NAMALWA (cell line): Measurements from ENCODE around the gene CUL7.
A peak's percentile ranks its signal among the peaks of the same experiment; 100 is the strongest.
"Not testable (repeated sequence)": the region's sequence is repeated elsewhere in the genome, so short reads cannot be mapped to it uniquely, and the experiment has no call there.

ENCODE experiments used
- DNase-seq: peaks from one replicate; pipeline ENCODE4 v3.0.0-alpha.2; 2015; ENCODE audit warnings: low spot score

Gene CUL7

DNA sequence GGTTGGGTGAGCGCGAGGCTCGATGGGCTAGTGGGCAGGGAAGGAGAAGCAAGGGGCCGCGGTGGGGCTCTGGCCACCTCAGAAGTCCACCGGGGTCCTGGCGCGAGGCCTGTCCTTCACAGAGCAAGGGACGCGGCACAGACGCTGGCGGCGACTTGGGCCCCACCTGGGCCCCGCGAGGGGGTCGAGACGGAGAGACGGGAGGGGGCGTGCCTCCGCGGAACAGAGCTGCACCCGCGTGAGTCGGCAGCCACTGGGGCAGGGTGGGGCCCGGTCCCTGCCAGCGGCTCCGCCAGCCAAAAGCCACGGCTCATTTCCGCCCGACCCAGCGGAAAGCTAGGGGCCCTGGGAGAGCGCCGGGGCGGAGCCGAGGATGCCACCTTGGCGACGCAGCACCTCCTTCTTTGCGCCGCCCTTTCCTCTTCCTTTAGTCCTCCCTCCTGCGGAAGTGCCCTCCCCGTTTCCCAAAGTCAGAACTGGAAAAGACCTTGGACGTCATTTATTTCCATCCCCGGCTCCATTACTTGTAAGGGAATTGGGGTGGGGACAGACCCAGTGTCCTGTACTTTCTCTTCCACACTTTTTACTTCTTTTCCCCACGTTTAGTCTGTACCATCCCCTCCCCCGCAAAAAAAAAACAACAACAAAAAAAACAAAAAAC lies at the start of gene CUL7:
TSS of gene CUL7 (minus strand) at position 307 of the 661 bp plus-strand sequence. CDS start 1,063 bp downstream, outside the sequence.
- peak; percentile 88 for DNase-seq

DNA sequence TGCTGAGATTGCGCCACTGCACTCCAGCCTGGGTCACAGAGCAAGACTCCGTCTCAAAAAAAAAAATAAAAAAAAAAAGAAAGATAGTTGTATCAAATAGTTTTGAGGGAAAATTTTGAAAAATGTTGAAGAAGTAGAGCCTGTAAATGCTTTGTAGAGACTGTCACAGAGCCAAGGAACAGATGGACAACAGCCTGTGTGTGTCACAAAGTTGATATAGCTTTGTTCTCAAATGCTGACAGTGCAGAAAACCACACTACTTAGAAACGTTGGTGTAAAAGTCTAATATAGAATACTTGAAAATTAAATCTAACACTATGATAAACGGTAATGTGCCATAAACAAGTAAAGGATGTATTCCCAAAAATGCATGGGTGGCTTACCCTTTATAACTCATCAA lies 47.8 kb upstream of the CUL7 start:
- no peak for DNase-seq

DNA sequence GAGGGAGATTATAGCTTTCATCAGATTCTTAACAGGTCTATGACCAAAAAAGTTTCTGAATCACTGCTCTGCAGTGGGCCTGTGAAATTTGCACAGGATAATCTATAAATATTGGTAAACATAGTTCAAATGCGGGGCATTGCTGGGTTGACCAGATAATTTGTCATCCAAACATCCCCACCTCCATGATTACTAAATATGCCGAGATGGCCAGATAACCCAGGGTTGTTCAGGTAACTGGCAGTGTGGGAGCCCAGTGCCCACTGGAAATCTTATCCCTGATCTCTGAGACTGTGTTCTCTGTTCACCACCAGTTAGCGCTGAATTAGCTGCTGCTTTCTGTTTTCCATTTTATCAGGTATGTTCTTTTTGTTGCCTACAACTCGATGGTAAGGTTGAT lies 43.9 kb upstream of the CUL7 start:
- no peak for DNase-seq

DNA sequence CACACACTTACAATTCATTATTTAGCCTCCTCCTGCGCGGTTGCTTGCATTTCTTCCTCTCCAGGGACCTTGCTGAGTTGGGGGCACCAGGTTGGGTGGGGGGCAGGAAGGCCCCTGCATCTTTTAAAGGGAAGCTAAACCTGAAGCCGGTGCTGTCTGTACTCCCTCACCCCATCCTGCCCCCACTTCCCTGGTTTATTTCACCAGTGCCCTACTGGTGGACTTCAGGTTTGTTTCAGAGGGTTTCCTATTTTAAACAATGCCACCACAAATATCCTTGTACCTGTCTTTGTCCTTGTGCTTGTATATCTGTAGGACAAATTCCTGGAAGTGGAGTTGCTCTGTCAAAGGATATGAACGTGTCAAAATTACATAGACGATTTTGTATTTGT lies 43.4 kb upstream of the CUL7 start:
- DNase-seq, result peak; percentile 35

DNA sequence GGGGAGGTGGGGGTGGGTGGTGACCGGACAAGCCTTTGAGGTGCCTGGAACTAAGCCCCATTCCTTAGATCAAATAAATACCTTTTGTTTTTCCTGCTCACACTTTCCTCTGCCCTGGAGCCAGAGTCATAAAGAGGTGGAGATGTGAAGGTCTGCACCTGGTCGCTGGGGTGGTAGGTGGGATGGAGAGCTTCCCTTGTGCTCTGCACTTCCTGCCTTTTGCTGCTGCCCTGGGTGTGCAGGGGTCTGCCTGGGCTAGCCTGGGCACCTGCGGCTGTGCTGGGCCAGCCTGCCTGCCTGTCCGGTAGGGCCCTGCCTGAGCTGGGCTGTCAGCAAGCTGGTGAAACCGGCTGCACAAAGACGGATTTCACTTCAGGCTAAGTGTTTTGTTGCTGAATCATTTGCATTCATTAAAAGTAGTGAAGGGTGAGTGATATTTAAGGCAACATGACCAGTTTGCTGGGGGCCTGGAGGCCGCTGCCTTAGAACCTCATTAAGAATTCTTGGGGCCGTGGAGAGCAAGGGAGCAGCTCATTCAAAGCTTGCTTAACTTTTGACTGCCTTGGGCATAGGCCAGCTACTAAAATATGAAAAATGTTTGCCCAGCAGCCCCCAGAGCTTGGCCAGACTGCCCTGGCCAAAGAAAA lies 42.9 kb upstream of the CUL7 start:
- peak; percentile 70 for DNase-seq

DNA sequence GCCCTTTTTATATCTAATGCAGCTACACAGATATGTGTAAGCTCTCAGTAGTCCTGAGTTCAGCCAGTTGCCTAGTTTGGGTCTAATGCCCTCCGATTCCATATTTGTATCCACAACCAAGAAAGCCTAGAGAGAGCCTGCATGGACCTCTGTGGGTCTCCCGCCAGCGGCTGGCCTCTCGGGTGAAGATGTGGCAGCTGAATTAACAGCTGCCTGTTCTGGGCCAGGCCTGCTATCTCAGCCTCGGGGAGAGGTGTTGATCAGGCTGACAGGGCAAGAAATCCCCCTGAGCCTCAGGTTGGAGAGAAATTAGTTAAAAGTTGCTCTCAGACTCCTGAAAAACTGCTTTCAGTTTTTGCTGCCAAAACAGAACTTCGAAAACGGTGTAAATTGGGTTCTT lies 42.3 kb upstream of the CUL7 start:
- DNase-seq, result peak; percentile 49

DNA sequence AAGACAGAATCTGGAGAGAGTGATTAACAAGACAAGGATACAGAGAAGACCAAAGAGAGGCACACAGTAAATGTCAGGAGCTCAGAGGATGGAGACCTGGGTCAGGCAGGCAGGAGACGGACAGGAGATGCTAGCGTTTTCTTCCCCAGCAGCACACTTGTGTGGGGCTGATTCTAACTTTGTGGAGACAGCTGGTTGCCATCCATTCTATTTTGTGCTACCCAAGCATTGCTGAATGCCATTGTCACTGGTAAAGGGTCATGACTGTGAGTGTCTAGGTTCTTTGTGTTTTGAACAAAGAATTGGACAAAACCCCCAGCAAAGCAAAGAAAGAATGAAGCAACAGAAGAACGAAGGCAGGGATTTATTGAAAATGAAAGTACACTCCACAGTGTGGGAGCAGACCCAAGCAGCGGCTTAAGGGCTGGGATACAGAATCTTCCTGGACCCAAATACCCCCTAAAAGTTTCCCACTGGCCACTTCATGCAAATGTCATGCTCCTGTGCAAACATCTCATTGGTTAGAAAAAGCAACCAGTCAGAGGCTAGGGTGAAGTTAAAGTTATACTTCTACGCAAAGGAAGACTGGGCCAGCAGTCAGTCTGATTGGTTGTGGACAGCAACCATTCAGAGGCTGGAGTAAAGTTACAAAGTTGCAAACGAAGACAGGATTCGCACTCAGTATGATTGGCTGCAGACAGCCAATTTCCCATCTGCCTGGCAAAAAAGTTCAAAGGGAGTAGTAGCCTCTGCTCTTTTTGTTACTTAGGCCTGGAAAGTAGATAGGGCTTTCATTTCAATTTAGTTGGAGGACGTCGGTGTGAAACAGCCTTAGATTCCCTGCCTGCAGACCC lies 40.0 kb upstream of the CUL7 start:
- no peak for DNase-seq

DNA sequence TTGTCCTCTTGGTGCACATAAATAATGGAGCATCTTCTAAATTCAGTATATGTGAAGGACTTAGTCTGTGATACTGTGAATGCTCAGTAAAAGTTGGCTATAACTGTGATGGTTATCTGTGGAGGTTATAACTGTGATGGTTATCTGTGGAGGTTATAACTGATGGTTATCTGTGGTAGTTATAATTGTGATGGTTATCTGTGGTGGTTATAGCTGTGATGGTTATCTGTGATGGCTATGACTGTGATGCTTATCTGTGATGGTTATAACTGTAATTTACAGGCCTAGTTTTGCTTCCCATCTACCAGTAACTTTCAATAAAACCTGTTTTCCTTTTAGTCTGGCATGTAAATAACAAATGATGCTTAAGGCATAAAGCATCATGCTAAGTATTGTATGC lies 39.0 kb upstream of the CUL7 start:
- DNase-seq, result no peak

DNA sequence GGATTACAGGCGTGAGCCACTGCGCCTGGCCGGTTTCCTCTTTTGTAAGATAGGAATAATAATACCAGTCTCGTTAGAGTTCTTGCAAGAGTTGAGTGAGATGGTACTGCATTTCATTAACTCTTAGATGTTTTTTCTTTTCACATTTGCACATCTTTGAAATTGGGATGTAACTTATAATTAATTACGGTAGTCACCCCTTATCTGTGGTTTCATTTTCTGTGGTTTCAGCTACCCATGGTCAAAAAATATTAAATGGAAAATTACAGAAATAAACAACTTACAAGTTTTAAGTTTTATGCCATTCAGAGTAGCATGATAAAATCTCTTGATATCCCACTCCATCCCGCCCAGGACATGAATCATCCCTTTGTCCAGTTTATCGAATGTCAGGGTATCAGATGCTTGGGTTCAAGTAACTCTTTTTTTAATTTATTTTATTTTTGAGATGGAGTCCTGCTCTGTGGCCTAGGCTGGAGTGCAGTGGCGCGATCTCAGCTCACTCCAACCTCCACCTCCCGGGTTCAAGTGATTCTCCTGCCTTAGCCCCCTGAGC lies 37.9 kb upstream of the CUL7 start:
- no peak for DNase-seq

DNA sequence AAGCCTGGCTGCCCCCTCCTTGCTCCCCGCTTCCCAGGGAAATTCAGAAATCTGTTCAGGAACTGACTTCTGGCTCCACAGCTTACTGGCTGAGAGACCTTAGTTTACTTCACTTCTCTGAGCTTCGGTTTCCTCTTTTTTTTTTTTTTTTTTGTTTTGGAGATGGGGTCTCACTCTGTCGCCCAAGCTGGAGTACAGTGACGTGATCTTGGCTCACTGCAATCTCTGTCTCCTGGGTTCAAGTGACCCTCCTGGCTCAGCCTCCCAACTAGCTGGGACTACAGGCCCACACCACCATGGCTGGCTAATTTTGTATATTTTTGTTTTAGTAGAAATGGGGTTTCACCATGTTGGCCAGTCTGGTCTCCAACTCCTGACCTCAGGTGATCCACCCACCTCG lies 37.4 kb upstream of the CUL7 start:
- no peak for DNase-seq

DNA sequence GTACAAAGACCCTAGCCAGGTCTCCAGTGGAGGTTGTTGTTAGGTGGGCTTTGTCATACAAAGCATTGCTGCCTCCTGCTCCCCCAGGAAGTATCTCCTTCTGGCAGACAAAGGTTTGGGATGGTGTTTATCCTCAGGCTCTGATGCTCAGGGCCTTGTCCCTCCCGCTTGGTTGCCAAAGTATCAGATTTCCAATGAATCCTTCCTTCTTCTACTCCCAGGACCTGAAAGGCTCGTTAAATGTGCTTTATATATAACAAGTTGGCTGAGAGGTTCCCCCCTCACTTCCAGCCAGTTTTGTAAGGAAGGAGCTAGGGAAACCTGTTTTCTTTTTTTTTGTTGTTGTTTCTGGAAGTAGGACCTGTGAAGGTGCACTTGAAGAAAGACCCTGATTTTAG lies 36.9 kb upstream of the CUL7 start:
- DNase-seq, result no peak

DNA sequence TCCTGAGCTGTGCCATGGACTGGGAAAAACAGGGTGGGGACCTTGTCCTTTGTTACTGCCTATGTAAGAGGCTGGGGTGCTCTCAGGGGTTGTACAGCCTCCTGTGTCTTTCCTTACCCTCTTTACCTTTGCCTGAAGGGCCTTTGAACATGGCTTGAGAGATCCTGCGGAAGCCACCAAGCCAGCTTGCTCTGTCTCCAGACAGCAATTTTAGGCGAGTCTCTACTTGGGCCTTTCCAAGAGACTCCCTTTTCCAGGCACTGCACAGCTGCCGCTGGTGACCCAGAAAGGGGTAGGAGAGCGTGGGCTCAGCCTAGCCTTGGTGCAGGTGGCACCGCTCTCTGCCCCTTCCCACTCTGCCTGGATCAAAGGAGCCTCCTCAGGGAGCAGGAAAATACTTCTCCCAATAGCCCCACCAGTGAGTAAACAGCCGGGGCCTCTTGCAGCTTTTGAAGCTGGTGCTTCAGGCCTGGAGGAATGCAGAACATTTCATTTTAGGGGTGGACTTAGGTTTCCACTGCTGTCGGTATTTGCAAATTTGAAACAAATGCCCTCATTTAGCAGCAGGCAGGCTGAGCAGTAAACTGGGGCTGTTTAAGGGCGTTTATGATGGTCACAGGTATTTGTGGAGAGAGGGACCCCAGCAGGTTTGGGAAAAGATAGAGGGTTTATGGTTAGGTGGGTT lies 36.4 kb upstream of the CUL7 start:
- DNase-seq, result no peak

DNA sequence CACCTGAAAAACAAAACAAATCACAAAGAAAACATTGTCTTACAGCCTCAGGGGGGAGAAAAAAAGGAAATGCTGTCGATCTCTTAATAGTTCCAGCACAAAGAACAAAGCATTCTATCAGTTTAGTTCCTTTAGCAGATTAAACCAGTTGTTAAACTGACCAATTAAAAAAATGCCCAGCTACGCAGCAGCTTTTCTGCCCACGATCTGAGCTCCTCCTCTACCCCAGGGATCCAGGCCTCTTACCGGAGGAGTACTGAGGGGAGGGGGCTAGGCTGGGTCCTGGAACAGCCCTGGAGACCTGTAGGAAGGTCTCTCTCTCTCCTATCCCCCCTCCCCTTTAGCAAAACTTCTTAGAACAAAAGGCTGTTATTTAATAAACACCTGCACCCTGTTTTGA lies 35.8 kb upstream of the CUL7 start:
- no peak for DNase-seq

DNA sequence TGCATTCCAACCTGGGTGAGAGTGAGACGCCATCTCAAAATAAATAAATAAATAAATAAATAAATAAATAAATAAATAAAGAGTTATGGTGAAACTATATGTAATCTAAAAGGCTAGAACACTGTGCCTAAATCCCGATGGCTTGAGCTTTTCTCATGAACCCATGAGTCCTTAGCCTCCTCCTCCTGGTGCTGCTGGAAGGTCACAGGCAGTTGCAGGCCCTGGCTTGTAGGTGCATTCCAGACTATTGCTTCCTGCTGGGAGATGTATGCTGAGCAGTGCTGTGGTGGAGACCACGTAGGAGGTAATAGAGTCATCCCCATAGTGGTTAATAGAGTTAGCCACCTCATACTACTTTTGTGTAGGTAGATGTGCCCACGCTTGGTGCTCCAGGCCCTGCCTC lies 35.0 kb upstream of the CUL7 start:
- DNase-seq, result no peak

DNA sequence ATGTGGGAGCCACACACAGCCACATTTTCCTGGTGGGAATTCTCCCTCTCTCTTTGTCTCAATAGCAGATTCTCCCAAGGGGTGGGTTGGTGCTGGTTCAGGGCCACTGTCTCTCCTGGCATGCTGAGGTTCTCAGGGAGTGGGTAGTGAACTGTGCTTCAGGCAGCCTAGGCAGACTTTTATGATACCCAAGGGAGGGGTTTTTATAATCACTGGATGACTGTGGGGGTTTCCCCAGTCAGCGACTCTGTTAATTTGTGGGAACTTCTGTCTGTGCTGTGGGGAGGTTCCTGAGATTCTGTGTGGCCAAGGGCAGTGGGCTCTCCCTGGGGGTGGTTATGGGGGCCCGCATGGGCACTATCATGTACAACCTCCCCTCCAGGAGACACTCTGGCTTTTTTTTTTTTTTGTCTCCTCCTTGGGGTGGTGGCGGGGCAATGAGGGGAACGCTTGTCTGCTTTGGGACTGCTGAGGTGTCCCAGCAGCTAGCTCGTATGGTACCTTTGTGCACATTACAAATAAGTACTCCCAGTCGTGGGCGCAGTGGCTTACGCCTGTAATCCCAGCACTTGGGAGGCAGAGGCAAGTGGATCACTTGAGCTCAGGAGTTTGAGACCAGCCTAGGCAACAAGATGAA lies 32.5 kb upstream of the CUL7 start:
- DNase-seq, result peak; percentile 36

DNA sequence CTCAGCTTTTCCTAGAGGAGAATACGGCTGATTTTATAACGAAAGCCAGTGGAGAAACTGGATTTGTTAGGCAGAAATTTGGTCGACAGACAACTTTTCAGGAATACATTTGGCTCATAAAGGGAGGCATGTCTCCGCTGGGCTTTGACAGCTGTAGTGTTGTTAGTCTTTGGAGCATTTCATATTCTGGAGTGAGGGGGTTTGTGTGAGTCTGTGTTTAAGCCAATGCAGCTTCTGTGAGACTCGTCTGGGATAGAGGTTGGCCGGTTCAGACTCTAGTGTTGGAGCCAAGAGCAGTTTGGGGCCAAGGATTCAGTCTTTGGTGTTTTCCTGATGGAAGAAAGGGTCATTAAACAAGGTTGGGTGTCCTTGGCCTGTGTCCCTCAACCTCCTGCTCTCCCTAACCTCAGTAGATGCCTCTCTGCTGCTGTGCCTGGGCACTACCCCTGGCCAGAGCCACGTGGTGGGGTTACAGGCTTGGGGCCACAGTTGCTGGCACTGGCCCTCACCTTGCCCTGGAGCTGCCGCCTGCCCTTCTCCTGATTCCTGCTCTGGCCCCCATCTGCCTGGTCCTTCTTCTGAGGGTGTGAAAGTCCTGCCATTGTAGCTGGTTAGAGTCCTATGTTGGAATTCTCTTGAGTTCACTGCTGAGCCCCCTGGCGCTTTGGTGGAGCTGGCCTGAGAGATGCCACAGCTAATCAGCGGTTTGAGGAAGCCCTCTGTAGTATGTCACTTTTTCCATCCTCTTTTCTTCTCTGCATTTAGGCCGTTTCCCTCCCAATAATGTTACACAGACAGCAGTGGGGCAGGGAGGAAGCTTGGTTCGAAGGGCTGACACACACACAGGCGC lies 29.4 kb upstream of the CUL7 start:
- no peak for DNase-seq

DNA sequence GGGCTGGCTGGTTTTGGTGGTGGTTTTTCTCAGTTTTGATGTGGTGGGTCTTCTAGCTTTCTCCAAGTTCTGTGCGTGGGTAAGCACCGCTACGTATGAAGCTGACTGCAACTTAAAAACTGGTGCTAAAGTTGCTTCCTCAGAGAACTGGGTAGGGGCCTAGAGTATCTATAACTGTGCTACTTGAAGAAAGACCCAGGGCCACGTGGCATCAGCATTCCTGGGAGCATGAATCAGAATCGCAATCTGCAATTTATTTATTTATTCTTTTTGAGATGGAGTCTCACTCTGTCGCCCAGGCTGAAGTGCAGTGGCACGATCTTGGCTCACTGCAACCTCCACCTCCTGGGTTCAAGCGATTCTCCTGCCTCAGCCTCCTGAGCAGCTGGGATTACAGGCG lies 28.3 kb upstream of the CUL7 start:
- not testable (repeated sequence) for DNase-seq

DNA sequence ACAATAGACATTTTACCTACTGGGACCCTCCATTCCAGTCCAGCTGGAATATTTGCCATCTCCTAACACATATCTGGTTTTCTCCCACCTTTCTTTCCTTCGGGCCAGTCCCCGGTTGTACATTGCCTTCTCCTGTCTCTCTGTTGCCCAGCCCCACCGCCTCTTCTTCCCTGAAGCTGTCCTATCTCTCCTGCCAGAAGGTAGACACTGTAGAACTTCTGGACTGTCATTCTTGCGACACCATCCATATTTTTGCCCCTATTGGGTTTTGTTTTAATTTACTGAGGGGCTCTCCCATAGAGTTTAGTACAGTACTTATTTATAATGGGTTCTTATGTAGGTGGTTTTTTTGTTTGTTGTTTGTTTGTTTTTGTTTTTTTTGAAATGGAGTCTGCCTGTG lies 27.4 kb upstream of the CUL7 start:
- DNase-seq, result no peak

DNA sequence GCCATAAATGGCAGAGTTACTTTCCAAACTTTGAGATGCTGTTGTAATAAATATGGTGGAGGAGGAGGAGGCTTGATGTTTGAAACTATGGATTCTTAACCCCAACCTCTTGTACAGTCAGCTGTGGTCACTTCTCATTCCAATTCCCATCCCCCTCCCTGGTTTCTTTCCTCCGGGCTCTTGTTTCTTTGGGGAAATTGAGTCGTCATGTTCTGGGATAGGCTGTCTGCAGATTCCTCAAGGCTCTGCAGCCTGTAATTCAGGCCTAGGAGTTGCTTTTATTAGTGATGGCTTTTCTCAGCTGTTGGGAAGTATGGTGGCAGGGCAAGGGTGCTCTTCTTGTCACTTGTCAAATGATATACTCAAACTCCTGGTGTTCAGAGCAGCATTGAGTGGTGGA lies 25.0 kb upstream of the CUL7 start:
- no peak for DNase-seq

DNA sequence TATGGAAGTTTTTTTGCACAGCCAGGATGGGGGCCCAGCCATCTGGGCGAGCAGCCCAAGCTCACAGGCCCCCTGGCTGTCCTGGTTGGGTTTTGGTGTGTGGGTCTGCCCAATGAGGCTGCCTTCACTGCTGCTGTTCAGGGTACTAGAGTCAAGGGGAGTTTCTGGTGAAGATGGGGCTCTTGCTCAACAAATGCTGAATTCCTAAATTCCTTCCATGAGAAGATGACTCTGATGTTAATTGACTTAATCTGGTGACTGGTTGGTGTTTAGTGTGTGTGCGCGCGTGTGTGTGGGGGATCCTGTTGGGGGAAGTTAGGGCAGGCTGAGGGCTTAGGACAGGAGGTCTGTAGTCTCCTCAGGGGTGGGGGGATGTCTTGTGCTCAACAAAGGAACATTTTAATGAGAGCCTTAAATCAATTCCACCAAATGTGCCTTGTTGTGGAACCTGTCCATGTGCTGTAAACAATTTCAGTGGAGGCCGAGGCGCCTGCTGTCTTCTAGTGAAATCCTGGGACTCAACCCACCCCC lies 24.4 kb upstream of the CUL7 start:
- DNase-seq, result no peak
